ENCODE data around the gene IL10.

IL10 gene

DNA sequence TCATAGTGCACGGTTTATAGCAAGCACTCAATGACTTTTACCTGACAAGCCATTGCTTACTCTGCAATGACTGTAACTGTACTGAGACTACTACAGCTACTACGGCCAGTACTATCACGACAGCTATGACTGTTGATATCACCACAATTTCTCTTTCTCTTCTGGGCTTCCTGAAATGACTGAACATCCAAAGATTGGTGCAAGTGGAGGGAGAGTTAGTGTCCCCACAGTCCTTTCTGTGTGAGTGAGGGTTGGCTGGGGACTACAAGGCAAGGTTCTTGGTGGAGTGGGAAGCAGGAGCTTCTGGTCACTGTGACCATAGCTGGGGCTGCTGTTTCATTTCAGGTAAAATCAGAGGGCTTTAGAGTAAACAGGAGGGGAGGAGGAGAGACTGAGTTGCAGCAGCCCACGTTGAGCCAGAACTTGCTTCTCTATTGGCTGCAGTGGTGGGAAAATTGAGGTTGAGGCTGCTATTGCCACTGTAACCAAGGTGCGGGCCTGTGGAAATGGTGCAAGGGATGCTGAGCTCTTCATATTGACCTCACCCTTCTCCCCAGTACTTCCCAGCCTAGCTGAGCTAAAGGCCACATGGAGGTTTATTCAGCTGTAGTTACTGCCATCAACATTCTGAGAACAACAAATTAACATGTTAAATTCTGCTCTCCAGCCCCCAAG lies 14.1 kb upstream of the IL10 start:
- H3K36me3 ChIP-seq, result no peaks in the 10 kb centered on the region
- no peak overlapping the region for H3K27ac ChIP-seq
- H3K27me3 ChIP-seq, result no peaks in the 10 kb centered on the region
- H3K4me1 ChIP-seq (ENCODE audit: control insufficient read depth in 1 of 2, insufficient read depth in 1 of 2, low read depth in 1 of 2, low read length in 1 of 2), result no peaks in the 10 kb centered on the region
- no peaks in the 10 kb centered on the region for H3K9me3 ChIP-seq
- TF ChIP-seq, protein P1, sequence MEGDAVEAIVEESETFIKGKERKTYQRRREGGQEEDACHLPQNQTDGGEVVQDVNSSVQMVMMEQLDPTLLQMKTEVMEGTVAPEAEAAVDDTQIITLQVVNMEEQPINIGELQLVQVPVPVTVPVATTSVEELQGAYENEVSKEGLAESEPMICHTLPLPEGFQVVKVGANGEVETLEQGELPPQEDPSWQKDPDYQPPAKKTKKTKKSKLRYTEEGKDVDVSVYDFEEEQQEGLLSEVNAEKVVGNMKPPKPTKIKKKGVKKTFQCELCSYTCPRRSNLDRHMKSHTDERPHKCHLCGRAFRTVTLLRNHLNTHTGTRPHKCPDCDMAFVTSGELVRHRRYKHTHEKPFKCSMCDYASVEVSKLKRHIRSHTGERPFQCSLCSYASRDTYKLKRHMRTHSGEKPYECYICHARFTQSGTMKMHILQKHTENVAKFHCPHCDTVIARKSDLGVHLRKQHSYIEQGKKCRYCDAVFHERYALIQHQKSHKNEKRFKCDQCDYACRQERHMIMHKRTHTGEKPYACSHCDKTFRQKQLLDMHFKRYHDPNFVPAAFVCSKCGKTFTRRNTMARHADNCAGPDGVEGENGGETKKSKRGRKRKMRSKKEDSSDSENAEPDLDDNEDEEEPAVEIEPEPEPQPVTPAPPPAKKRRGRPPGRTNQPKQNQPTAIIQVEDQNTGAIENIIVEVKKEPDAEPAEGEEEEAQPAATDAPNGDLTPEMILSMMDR (IDR thresholded peaks at IDR 0.05), result no peak
- no peak overlapping the region for H3K4me3 ChIP-seq (ENCODE audit: low read depth in 1 of 2, low read length in 1 of 2)

DNA sequence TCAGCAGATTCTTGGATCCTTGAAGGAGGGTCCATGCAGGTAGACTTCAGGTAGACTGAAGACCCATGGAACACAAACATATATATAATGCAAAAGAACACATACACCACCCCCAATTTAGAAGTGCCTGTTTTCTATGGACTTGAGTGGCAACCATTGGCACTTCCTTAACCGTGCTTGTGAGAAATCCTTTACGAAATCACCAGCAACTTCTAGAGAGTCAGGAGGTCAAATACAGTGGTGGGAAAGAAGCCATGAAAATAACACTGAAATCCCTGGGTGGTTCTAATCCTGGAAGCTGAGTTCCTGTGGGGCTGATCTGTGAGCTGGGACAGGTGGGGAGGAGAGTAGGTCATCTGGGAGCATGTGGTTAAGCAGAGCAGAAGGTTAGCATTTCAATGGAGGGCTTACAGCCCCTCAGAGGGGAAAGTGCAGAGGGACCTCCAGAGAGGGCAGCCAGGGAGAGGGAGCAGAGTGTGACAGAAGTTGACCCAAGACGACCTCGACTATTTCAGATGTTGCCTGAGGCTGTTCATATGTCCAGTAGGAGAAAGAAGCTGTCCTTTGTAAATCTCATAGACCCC lies 13.0 kb upstream of the IL10 start:
- H3K4me3 ChIP-seq (ENCODE audit: low read depth in 1 of 2, low read length in 1 of 2), result no peak overlapping the region

DNA sequence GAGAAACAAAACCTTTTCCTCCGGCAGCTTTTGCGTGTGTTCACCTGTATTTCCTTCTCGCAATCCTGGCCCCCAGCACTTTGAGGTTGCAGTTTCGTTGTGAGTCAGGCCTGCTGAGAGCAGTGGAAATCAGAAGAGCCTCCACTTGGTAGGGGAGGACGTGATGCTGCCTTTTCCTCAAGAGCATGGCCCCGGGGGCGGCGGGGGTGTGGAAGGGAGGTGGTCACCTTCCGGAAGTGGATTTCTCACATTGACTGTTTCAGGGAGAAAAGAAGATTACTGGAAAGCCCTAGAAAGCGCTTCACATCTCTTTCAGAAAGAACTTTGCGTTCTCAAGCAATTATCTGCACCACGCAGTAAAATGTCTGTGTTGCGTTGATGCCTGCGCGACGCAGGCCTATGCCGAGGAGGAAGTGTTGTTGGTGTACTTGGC lies 12.2 kb upstream of the IL10 start:
- TF ChIP-seq, protein P1 (IDR thresholded peaks at IDR 0.05), result no peak
- Histone ChIP-seq H3K27ac (no peak overlapping the region), H3K36me3 (no peaks in the 10 kb centered on the region), H3K4me3 (ENCODE audit: low read depth in 1 of 2, low read length in 1 of 2) (no peak overlapping the region), H3K9me3 (no peaks in the 10 kb centered on the region), H3K4me1 (ENCODE audit: control insufficient read depth in 1 of 2, insufficient read depth in 1 of 2, low read depth in 1 of 2, low read length in 1 of 2) (no peaks in the 10 kb centered on the region), H3K27me3 (no peaks in the 10 kb centered on the region)

More for the DNA sequence above, 13.0 kb upstream of the IL10 start:
- H3K27me3 ChIP-seq, result no peaks in the 10 kb centered on the region
- H3K36me3 ChIP-seq, result no peaks in the 10 kb centered on the region
- H3K9me3 ChIP-seq, result no peaks in the 10 kb centered on the region
- no peak overlapping the region for H3K27ac ChIP-seq
- H3K4me1 ChIP-seq (ENCODE audit: control insufficient read depth in 1 of 2, insufficient read depth in 1 of 2, low read depth in 1 of 2, low read length in 1 of 2), result no peaks in the 10 kb centered on the region
- TF ChIP-seq, protein P1 (IDR thresholded peaks at IDR 0.05), result no peak

DNA sequence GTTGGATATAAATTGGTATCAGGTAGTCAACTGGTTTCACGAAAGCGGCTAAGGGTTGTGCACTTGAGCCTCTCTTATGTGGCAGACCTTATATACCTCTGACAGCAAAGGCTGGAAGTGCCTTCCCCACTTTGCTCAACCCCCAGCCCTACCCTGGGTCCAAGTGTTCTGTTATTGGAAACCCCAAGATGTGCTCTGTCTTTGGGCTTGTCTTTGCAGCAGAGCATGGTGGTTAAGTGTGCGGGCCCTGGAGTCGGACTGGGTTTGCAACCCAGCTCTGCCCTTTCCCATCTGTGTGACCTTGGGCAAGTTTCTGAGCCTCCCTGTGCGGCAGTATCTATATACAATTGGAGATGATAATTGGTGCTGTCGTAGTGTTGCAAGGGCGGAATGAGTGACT lies 11.2 kb upstream of the IL10 start:
- Histone ChIP-seq H3K4me1 (ENCODE audit: control insufficient read depth in 1 of 2, insufficient read depth in 1 of 2, low read depth in 1 of 2, low read length in 1 of 2) (no peaks in the 10 kb centered on the region), H3K27ac (no peak overlapping the region)

DNA sequence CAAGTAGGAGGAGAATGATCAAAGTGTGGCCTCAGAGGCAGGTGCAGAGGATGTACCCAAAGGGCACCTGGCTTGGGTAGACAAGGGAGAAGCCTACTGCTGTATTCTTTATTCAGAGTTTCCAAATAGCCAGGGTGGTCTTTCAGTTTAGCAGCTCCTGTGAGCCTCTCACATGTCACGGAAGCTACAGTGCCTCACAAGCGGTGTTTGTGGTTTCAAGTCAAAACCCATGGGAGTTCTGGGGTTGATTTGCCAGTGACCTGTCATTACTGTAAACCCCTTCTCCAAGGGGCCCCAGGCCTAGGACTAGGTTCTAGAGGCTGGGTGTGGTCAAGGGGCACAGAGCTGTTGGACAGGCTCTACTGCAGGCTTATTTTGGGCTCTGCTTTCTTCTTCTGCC lies 10.2 kb upstream of the IL10 start:
- Histone ChIP-seq H3K4me3 (ENCODE audit: low read depth in 1 of 2, low read length in 1 of 2) (no peak overlapping the region), H3K9me3 (no peaks in the 10 kb centered on the region), H3K4me1 (ENCODE audit: control insufficient read depth in 1 of 2, insufficient read depth in 1 of 2, low read depth in 1 of 2, low read length in 1 of 2) (no peaks in the 10 kb centered on the region), H3K27ac (no peak overlapping the region), H3K36me3 (no peaks in the 10 kb centered on the region), H3K27me3 (no peaks in the 10 kb centered on the region)
- TF ChIP-seq, protein P1 (IDR thresholded peaks at IDR 0.05), result no peak

More for the DNA sequence above, 11.2 kb upstream of the IL10 start:
- no peaks in the 10 kb centered on the region for H3K27me3 ChIP-seq
- H3K9me3 ChIP-seq, result no peaks in the 10 kb centered on the region
- H3K4me3 ChIP-seq (ENCODE audit: low read depth in 1 of 2, low read length in 1 of 2), result no peak overlapping the region
- H3K36me3 ChIP-seq, result no peaks in the 10 kb centered on the region
- TF ChIP-seq, protein P1 (IDR thresholded peaks at IDR 0.05), result no peak
